HG02884 (cell line): ENCODE results near the gene FOXP1.
"Not testable (repeated sequence)": the region's sequence is repeated elsewhere in the genome, so short reads cannot be mapped to it uniquely, and the experiment has no call there.

ENCODE experiments used
- ATAC-seq: cut with Tn5 transposase; IDR thresholded peaks from one replicate; pipeline ENCODE4 v1.9.1; 2021; ENCODE audit warnings: mild to moderate bottlenecking, moderate library complexity; ENCODE audit not compliant: unreplicated experiment

Gene FOXP1

DNA sequence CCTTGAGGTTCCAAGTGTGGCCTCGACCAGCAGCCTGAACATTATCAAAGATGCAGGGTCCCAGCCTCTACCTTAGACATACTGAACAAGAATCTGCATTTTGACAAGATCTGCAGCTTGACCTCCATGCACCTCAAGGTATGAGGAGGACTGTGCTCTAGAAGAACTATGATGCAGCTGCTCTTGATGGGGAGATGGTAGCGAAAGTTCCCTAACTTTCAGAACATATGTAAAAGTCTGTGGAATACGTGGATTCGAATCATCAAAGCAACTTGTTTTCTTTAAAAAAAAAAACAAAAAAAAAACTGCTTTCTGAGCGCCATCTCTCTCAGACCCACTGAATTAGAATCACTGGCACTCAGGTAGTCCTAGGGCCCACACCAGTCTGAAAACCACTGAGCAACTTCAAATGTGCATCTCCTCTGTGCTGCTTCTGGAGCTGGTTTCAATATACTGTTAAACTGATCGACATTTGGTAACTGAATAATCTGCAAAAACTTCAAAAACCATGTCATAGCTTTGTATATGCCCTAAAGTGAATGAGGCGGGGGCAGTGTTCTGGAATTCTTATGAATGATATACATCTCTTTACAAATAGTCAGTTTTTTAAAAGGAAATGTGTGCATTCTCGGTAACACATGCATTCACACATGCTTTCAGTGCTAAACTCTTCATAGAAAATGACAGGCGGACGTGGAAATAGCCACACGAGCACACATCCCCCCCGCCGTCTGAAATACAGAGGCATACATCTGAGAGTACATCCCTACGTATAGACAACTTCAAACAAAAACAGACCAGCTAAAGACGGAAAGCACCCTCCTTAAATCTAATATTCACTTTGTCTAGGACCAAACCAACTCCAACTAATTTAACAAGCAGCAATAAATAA, 128.8 kb downstream of the FOXP1 start:
- ATAC-seq, result no peak

GRCh38 chr3:71453822-71454511, 129.6 kb downstream of the FOXP1 start:
- no peak for ATAC-seq

GRCh38 chr3:71453319-71453718, 130.2 kb downstream of the FOXP1 start:
- no peak for ATAC-seq

GRCh38 chr3:71451812-71452211, 131.7 kb downstream of the FOXP1 start:
- no peak for ATAC-seq

- ATAC-seq, result no peak
Observed at GRCh38 chr3:71451060-71451459, 132.5 kb downstream of the FOXP1 start.

- ATAC-seq, result no peak
Observed at GRCh38 chr3:71450162-71450561, 133.4 kb downstream of the FOXP1 start.

DNA sequence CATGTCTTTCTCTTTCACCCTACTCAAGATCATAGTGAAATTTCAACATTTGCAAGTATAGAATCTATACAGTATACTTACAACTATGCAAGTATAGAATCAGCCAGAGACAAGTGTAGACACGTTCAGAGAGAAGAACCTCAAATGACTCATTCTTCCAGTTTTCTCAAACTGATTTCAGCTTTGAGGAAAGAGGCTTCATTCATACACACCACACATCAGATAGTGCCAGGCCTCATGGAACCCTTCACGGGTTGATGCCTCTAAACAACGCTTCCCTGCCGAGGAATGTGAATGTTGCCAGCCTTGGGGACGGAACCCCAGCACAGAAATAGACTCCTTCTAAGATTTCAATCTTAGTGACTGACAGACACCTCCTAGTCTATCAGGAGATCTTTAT, 135.7 kb downstream of the FOXP1 start:
- no peak for ATAC-seq

DNA sequence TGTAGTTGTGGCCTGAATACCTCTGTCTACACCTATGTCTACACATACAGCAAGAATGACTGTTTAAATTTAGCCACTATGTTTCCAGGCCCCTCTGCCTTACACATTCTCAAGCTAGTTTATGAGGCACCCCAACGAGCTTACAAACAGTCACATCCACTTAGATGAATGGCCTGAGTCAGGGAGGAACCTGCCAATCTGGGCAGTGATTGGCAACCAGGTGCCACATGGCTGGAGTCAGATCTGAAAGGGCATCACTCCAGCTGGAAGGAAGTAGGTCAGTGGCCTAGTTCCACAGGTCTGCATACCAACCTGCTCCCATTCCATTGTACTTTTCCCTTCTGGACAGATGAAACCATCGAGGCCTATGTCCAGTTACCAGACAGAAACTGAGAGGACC, 136.3 kb downstream of the FOXP1 start:
- ATAC-seq, result no peak

GRCh38 chr3:71446734-71447133, 136.8 kb downstream of the FOXP1 start:
- ATAC-seq, result no peak

DNA sequence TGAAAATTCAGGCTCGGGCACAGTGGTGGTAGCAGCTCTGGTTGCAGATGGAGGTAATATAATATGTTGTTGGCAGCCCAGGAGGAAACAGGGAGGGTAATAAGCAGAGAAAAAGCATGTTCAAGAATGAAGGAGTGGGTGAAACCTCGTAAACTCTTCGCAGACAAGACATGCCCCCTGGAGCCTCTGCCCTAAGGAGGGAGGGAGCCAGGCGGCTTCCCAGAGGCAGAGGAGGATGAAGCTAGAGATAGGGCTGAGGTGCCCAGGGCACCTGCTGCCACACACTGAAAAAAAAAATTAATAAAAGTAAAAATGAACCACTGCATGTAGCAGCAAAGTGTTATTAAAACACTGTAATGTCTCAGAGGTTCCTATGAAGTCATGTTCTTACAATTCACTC, 137.3 kb downstream of the FOXP1 start:
- no peak for ATAC-seq

DNA sequence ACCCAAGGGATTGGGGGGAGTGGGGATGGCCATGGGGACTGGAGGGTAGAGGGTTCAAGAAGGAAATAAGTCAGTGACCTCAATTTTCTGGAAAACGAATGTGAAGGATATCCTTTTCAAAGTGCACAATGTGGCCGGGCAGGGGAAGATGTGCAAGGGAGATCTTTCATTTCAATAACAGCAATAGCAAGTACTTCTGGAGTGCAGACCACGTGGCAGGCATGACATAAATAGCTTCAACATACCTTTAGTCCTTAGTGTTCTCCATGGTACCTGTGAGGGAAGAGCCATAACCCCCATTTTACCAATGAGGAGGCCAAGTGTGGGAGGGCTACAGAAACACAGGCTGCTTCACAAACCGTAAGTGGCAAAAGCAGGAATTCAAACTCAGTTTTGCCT, 138.7 kb downstream of the FOXP1 start:
- ATAC-seq, result no peak

DNA sequence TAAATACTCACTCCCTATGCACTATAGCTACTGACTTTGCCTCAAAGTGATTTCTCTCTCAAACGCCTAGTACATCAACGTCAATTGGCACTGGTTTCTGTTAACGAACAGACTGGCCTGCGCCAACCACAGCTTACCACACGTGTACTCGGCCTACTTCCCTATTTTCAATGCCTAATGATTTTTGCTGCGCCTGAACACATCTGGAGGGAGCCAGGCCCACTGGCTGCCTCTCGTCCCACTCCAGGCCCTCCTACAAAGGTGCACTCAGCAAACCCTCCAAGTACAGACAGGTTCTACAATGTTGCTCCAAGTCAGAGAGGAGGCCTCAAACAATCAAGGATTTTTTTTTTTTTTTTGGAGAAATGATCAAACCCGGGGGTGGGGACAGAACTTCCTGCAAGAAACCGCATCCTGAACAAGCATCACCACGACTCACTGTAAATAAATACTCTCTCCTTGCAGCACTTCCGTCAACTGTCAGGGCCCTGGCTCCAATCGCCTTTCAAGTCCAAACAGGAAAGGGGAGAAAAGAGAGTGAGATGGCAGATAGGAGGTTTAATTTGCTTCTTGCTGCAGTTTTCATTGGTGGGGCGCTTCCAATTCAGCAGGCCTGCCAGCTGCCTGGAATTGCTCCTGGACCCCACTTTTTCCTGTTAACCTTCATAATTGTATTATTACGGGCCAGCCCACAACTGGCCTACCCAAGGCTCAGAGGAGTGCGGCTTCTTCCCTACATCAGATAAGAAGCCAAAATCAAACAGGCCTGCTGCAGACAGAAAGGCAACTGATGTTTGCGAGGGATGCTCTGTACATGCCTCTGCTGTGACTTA, 139.3 kb downstream of the FOXP1 start:
- peak; percentile 93 for ATAC-seq

- ATAC-seq, result no peak
Observed at GRCh38 chr3:71443332-71443731, 140.2 kb downstream of the FOXP1 start.

DNA sequence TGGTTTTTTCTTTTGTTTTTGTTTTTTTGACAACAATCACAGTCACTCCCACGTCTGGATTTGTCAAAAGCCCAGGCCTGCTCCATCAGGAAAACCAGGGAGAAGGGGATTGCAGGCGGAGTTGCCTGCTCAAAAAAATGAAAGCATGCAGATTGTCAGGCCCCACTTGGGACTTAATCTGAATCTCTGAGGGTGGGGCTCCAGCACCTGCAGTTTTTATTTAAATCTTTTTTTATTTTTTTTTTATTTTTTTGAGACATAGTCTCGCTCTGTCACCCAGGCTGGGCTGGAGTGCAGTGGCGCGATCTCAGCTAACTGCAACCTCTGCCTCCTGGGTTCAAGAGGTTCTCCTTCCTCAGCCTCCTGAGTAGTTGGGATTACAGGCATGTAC, 140.9 kb downstream of the FOXP1 start:
- no peak for ATAC-seq

GRCh38 chr3:71441925-71442651, 141.4 kb downstream of the FOXP1 start:
- ATAC-seq, result no peak

GRCh38 chr3:71441217-71441924, 142.2 kb downstream of the FOXP1 start:
- ATAC-seq, result no peak

- ATAC-seq, result no peak
Observed at GRCh38 chr3:71438904-71439303, 144.6 kb downstream of the FOXP1 start.

DNA sequence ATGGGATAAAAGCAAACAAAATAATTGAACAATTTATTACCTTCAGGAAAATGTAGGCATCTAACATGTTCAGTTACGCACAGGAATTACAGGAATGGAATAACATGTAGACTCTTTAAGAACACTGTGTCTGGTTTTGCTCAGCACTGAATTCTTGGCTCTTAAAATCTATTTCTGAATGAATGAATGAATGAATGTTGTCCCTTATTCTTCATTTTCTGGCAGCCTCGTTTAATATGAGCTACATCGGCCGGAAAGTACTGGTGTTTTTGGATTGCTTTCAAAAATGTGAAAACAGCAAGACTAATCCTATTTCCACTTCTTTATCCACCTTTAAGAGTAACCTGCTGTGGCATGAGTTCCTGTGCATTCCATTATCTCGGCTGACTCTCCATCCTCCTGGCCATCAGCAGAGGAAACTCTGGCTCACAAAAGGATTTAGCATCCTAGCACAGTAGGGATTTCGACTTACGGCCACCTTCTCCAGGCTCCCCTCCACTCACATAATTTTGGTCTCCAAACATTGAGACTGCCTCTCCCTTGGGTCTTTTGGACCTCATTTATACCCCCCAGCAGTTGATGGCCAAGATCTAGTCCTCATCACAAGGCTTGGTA, 145.3 kb downstream of the FOXP1 start:
- ATAC-seq, result no peak

DNA sequence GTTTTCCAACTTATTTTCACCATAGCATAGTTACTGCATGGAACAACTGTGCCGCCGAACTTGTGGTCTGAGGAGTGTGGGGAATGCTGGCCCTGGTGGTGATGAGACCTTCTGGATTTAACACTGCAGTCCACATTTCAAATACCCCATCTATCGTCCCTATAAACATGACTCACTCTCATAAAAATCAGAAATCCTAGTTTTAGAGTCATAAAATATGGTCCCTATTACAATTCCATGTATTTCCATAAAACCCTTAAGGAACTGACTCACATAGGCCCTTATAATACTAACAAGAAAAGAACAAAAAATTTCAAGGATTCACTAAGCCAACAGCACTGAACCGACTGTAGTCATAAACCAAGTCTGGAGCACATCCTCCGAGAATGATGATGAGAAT, 147.2 kb downstream of the FOXP1 start:
- ATAC-seq, result no peak

- not testable (repeated sequence) for ATAC-seq
Observed at GRCh38 chr3:71435836-71436235, 147.7 kb downstream of the FOXP1 start.
